GM12878 (cell line): Measurements from ENCODE around the gene CACNA2D2.

ENCODE experiments used
- CTCF ChIP-seq, 3 experiments: IDR thresholded peaks in 2 of 3; conservative IDR thresholded peaks in 1 of 3; 2 replicates each; pipeline ENCODE4 v1.5.1; 2011; ENCODE audit warnings: low read depth in 3 of 3, low read length in 3 of 3, mild to moderate bottlenecking in 3 of 3, control low read depth in 2 of 3, moderate library complexity in 2 of 3, inconsistent platforms in 1 of 3, mixed read lengths in 1 of 3; ENCODE audit not compliant: control insufficient read depth in 2 of 3, insufficient read depth in 1 of 3; ENCODE audit errors: extremely low read depth in 1 of 3
- EP300 ChIP-seq, 2 experiments: fragments of 150-350 bp in 1 of 2; IDR thresholded peaks; 2 replicates each; pipeline ENCODE4 v1.6.1; 2011 to 2012; ENCODE audit warnings: low read depth in 2 of 2, low read length in 2 of 2, borderline replicate concordance in 1 of 2, improper control_type of control experiment in 1 of 2, inconsistent platforms in 1 of 2; ENCODE audit not compliant: control insufficient read depth in 1 of 2
- HDAC2 ChIP-seq: fragments of 200-600 bp; sonication (generic); IDR thresholded peaks from 2 replicates; pipeline ENCODE4 v1.6.1; 2017
- MEF2A ChIP-seq: IDR thresholded peaks from 2 replicates; pipeline ENCODE4 v1.6.1; 2011; ENCODE audit warnings: low read depth, mild to moderate bottlenecking, low read length, moderate library complexity; ENCODE audit not compliant: insufficient read depth
- POLR2A ChIP-seq: IDR thresholded peaks from 2 replicates; pipeline ENCODE4 v1.6.1; 2011; ENCODE audit warnings: low read depth, mild to moderate bottlenecking, low read length
- TARDBP ChIP-seq: IDR thresholded peaks from 2 replicates; pipeline ENCODE4 v1.6.1; 2016; ENCODE audit warnings: borderline replicate concordance
- ZBTB11 ChIP-seq: fragments of 450-650 bp; formaldehyde crosslinking; IDR thresholded peaks from 2 replicates; pipeline ENCODE4 v1.5.0; 2022; ENCODE audit warnings: mild to moderate bottlenecking, missing genetic modification characterization
- ZNF24 ChIP-seq: fragments of 450-650 bp; IDR thresholded peaks from 2 replicates; pipeline ENCODE4 v1.6.1; 2017; ENCODE audit warnings: antibody characterized with exemption, mild to moderate bottlenecking

- TF ChIP-seq CTCF (IDR thresholded peaks at IDR 0.05 in 2 of 3, conservative IDR thresholded peaks at IDR 0.05 in 1 of 3; ENCODE audit: control insufficient read depth in 2 of 3, extremely low read depth in 1 of 3, insufficient read depth in 1 of 3, low read depth in 3 of 3, low read length in 3 of 3) (no peak), POLR2A (no peak), EP300 (IDR thresholded peaks at IDR 0.05; ENCODE audit: borderline replicate concordance in 1 of 2, control insufficient read depth in 1 of 2, low read depth in 2 of 2, low read length in 2 of 2) (no peak), ZBTB11 (CRISPR knock-in tag) (no peak), MEF2A (no peak), ZNF24 (no peak), HDAC2 (no peak), TARDBP (no peak)
Observed at GRCh38 chr3:50322115-50322385, 181.4 kb downstream of the CACNA2D2 start.
